WERI-Rb-1 (cell line): ENCODE results near the gene PCP2.
A peak's percentile ranks its signal among the peaks of the same experiment; 100 is the strongest.

ENCODE experiments used
- DNase-seq: peaks from one replicate; pipeline ENCODE4 v3.0.0-alpha.2; 2020
- H3K27ac ChIP-seq: fragments of 250-450 bp; sonication (Bioruptor Pico); 2 replicates; pipeline ENCODE4 v1.5.1; 2020; ENCODE audit warnings: mild to moderate bottlenecking, moderate library complexity
- H3K27me3 ChIP-seq: fragments of 250-450 bp; sonication (Bioruptor Pico); 2 replicates; pipeline ENCODE4 v1.5.1; 2021; ENCODE audit warnings: mild to moderate bottlenecking, low read depth, moderate library complexity; ENCODE audit not compliant: insufficient read depth, severe bottlenecking
- H3K36me3 ChIP-seq: fragments of 250-450 bp; sonication (Bioruptor Pico); 2 replicates; pipeline ENCODE4 v1.5.1; 2020; ENCODE audit warnings: mild to moderate bottlenecking, moderate library complexity
- H3K4me3 ChIP-seq: 2 replicates; pipeline ENCODE4 v1.5.1; 2011; ENCODE audit warnings: low read depth, mild to moderate bottlenecking, control low read depth, low read length
- H3K9me3 ChIP-seq: fragments of 250-450 bp; sonication (Bioruptor Pico); 2 replicates; pipeline ENCODE4 v1.5.1; 2021; ENCODE audit warnings: mild to moderate bottlenecking, moderate library complexity; ENCODE audit not compliant: severe bottlenecking
- TF ChIP-seq, protein P1 (sequence below): IDR thresholded peaks from 2 replicates; pipeline ENCODE4 v1.5.1; 2011; ENCODE audit warnings: low read depth, mild to moderate bottlenecking, control low read depth, inconsistent platforms, low read length

Gene PCP2

GRCh38 chr19:7678971-7679751 is 45.6 kb upstream of the PCP2 start:
- H3K27me3 ChIP-seq, result no peaks in the 10 kb centered on the region
- TF ChIP-seq, protein P1, sequence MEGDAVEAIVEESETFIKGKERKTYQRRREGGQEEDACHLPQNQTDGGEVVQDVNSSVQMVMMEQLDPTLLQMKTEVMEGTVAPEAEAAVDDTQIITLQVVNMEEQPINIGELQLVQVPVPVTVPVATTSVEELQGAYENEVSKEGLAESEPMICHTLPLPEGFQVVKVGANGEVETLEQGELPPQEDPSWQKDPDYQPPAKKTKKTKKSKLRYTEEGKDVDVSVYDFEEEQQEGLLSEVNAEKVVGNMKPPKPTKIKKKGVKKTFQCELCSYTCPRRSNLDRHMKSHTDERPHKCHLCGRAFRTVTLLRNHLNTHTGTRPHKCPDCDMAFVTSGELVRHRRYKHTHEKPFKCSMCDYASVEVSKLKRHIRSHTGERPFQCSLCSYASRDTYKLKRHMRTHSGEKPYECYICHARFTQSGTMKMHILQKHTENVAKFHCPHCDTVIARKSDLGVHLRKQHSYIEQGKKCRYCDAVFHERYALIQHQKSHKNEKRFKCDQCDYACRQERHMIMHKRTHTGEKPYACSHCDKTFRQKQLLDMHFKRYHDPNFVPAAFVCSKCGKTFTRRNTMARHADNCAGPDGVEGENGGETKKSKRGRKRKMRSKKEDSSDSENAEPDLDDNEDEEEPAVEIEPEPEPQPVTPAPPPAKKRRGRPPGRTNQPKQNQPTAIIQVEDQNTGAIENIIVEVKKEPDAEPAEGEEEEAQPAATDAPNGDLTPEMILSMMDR, result peak; percentile 71
- peaks cover 3% of the 10 kb centered on the region for H3K9me3 ChIP-seq
- no peak overlapping the region for H3K27ac ChIP-seq
- H3K36me3 ChIP-seq, result peaks cover 14% of the 10 kb centered on the region
- no peak overlapping the region for H3K4me3 ChIP-seq
- peak; percentile 78 for DNase-seq

DNA sequence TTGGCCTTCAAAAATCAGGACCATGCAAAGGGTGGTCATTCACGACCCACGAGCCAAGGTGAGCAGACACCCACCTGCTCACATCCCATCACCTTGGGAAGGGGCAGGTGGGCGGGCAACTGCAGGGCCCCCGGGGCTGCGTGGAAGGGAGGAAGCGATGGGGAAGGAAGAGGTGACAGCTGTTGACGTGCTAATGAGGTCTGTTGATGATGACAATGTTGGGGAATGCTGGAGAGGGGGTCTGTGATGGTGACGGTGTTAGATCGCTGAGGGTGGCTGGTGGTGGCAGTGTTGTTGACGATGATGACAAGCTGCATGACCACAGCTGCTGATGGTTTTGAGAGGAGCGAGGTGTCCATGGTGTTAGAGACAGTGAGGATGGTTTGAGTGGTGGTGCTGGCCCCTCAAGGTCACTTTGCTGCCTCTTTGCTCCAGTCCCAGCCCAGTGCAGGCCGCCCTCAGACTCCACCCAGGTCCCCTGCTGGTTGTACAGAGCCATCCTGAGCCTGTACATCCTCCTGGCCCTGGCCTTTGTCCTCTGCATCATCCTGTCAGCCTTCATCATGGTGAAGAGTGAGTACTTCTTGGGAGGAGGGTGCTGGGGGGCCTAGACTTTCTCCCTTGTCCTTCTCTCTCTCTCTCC is 44.3 kb upstream of the PCP2 start:
- Histone ChIP-seq H3K27ac (no peak overlapping the region), H3K4me3 (no peak overlapping the region), H3K27me3 (no peaks in the 10 kb centered on the region), H3K9me3 (peaks cover 8% of the 10 kb centered on the region), H3K36me3 (peaks cover 6% of the 10 kb centered on the region)
- DNase-seq, result no peak
- TF ChIP-seq, protein P1, result peak; percentile 22; the same call in 1 of the 2 replicates

- no peak within 1 kb of the TSS for H3K27ac ChIP-seq
- no peak for DNase-seq
- H3K9me3 ChIP-seq, result peaks cover 8% of the 10 kb centered on the region
- H3K36me3 ChIP-seq, result no peaks in the 10 kb centered on the region
- TF ChIP-seq, protein P1, result no peak
- H3K4me3 ChIP-seq, result no peak within 1 kb of the TSS
- H3K27me3 ChIP-seq, result no peaks in the 10 kb centered on the region
These were observed 43.3 kb upstream of the PCP2 start, which contains the start of gene MCEMP1 for GRCh38 chr19:7676854-7677253. Gene MCEMP1, plus strand, starts transcription at chr19:7677090. Its CDS starts 31 bp downstream, at chr19:7677121.

DNA sequence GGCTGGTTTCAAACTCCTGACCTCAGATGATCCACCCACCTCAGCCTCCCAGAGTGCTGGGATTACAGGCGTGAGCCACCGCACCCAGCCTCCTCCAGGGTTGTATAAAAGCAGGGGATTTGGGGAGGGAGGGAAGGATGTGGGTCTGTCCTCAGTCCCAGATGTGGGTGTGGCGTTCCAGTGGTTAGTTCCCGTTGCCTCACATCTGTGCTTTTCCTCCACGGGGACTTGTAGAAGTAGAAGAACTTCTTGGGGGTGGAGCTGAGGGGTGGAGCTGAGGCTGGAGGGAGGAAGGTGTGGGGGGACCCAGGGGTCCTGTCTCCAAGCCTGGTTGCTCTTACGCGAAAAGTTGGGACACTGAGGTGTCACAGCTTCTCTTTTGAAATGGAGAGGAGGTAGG is 42.9 kb upstream of the PCP2 start:
- Histone ChIP-seq H3K9me3 (peaks cover 8% of the 10 kb centered on the region), H3K27ac (no peak overlapping the region), H3K27me3 (no peaks in the 10 kb centered on the region), H3K36me3 (no peaks in the 10 kb centered on the region), H3K4me3 (no peak overlapping the region)
- TF ChIP-seq, protein P1, result no peak
- DNase-seq, result no peak

DNA sequence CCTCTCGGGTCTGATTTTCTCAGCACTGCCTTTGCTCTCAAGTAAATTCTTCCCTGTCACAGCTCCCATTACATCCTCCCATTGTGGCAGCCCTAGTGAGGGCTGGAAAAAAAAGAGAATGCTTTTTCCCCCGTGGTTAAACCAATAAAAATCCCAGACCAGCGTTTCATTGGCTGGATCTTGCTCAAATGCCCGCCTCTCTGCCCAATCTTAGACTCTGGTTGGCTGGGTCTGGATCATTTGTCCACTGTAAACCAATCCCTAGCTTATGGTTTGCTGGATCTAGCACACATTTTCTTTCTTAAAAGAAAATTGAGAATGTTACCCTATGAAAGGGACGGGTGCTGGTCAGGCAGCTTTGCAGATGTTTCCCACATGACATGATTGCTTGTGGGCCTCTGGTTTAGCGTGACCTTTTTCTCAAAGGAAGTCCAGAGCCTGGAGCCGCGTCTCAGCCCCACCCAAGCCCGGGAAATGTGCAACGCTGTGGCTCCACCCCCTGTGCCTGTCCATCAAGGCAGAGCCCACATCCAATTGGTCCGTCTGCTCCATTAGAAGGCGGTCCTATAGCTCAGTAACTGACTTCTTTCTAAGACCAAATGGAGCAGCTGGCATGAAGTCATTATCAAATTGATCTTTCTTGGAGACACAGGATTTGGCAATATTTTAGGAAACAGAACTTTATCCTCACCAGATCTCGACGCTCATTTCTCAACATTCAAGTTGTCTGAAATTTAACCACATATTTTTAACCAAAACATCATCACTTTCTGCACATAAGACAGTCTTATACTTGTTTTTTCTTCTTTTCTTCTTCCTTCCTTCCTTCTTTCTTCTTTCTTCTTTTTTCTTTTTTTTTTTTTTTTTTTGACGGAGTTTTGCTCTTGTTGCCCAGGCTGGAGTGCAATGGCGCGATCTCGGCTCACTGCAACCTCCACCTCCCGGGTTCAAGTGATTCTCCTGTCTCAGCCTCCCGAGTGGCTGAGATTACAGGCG is 40.8 kb upstream of the PCP2 start:
- DNase-seq, result peak; percentile 67
- TF ChIP-seq, protein P1, result no peak
- Histone ChIP-seq H3K27ac (peak overlapping the region; percentile 24; the same call in 1 of the 2 replicates), H3K4me3 (no peak overlapping the region), H3K36me3 (no peaks in the 10 kb centered on the region), H3K27me3 (no peaks in the 10 kb centered on the region), H3K9me3 (peaks cover 8% of the 10 kb centered on the region)
